ENCODE measurements around the gene SPNS3. TPM values are rescaled to one million over a fixed set of nuclear protein-coding genes. Genes with fewer than 3 reads are reported as not detected.

The SPNS3 gene
- total and polyA plus RNA-seq, 2 donors from 2014 or later: 1.4 to 3.7 TPM

DNA sequence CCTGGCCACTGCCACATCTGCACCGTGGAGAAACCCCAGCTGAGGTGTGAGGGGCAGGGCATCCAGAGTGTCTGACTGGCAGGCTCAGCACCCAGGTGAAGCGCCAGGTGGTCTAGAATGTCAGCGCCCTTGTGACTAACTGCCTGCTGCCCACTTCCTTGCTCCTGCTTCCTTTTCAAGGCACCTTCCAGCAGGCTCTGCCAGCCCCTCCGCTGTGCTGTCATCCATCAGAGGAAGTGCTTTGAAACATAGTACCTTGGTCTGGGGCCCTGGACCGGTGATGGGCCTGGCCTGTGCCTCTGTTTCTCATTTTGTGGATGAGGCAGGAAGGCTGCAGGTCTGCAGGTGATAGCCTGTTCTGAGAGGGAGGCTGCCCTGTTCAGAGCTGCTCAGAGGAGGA lies 70.4 kb downstream of the SPNS3 start:
- intact Hi-C loops (cut with DNase I): no loop called here
- Histone ChIP-seq H3K4me1 (ENCODE audit: control insufficient read depth in 2 of 3, insufficient read depth in 2 of 3, low read depth in 1 of 3, low read length in 3 of 3) (peaks cover 0 to 44% (median 37%) of the 10 kb centered on the region in 3 donors), H3K27me3 (ENCODE audit: control insufficient read depth, insufficient read depth, low read length) (peaks cover 5% of the 10 kb centered on the region), H3K9ac (ENCODE audit: low read length in 3 of 3) (no peak overlapping the region), H3K27ac (ENCODE audit: low read depth in 2 of 2, low read length in 2 of 2) (peak overlapping the region in 1 of 2 donors; percentile 41), H3K4me3 (ENCODE audit: low read length in 3 of 3) (no peak overlapping the region), H3K9me3 (ENCODE audit: control insufficient read depth in 2 of 3, insufficient read depth in 1 of 3, low read length in 3 of 3) (no peaks in the 10 kb centered on the region), H3K36me3 (ENCODE audit: control insufficient read depth in 2 of 3, insufficient read depth in 3 of 3, low read length in 3 of 3) (no peaks in the 10 kb centered on the region)
- TF ChIP-seq, protein P1, sequence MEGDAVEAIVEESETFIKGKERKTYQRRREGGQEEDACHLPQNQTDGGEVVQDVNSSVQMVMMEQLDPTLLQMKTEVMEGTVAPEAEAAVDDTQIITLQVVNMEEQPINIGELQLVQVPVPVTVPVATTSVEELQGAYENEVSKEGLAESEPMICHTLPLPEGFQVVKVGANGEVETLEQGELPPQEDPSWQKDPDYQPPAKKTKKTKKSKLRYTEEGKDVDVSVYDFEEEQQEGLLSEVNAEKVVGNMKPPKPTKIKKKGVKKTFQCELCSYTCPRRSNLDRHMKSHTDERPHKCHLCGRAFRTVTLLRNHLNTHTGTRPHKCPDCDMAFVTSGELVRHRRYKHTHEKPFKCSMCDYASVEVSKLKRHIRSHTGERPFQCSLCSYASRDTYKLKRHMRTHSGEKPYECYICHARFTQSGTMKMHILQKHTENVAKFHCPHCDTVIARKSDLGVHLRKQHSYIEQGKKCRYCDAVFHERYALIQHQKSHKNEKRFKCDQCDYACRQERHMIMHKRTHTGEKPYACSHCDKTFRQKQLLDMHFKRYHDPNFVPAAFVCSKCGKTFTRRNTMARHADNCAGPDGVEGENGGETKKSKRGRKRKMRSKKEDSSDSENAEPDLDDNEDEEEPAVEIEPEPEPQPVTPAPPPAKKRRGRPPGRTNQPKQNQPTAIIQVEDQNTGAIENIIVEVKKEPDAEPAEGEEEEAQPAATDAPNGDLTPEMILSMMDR (IDR thresholded peaks at IDR 0.05; ENCODE audit: borderline replicate concordance, extremely low read depth, insufficient read depth): no peak
- FAIRE-seq (no peak), DNase-seq (peak in 1 of 5 donors; percentile 56)

DNA sequence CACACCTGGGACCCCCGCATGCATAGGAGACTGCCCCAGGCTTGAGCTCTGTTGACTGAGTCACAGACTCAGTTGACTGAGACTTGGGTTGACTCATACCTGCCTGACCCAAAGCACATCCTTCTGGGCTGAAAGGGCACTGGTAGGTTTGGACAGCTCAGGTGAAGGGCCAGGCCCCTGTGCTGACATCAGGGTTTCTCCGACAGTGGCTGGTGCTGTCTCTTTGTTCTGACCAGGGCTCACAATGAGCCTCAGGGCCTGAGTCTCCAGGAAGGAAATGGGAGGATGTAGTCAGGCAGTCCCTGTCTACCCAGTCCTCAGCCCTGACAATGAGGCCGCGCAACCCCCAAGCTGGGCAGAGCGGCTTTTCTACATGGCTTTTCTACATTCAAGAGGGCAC lies 71.4 kb downstream of the SPNS3 start:
- intact Hi-C loops (cut with DNase I): no loop called here
- peaks cover 0 to 48% (median 38%) of the 10 kb centered on the region in 3 donors for H3K4me1 ChIP-seq (ENCODE audit: control insufficient read depth in 2 of 3, insufficient read depth in 2 of 3, low read depth in 1 of 3, low read length in 3 of 3)
- peaks cover 2% of the 10 kb centered on the region for H3K27me3 ChIP-seq (ENCODE audit: control insufficient read depth, insufficient read depth, low read length)
- TF ChIP-seq, protein P1 (IDR thresholded peaks at IDR 0.05; ENCODE audit: borderline replicate concordance, extremely low read depth, insufficient read depth): no peak
- H3K27ac ChIP-seq (ENCODE audit: low read depth in 2 of 2, low read length in 2 of 2): peak overlapping the region in 1 of 2 donors; percentile 74
- no peaks in the 10 kb centered on the region for H3K9me3 ChIP-seq (ENCODE audit: control insufficient read depth in 2 of 3, insufficient read depth in 1 of 3, low read length in 3 of 3)
- no peak overlapping the region for H3K4me3 ChIP-seq (ENCODE audit: low read length in 3 of 3)
- FAIRE-seq (no peak), DNase-seq (peak in 1 of 5 donors; percentile 44)
- peak overlapping the region in 1 of 3 donors; percentile 43 for H3K9ac ChIP-seq (ENCODE audit: low read length in 3 of 3)
- no peaks in the 10 kb centered on the region for H3K36me3 ChIP-seq (ENCODE audit: control insufficient read depth in 2 of 3, insufficient read depth in 3 of 3, low read length in 3 of 3)

DNA sequence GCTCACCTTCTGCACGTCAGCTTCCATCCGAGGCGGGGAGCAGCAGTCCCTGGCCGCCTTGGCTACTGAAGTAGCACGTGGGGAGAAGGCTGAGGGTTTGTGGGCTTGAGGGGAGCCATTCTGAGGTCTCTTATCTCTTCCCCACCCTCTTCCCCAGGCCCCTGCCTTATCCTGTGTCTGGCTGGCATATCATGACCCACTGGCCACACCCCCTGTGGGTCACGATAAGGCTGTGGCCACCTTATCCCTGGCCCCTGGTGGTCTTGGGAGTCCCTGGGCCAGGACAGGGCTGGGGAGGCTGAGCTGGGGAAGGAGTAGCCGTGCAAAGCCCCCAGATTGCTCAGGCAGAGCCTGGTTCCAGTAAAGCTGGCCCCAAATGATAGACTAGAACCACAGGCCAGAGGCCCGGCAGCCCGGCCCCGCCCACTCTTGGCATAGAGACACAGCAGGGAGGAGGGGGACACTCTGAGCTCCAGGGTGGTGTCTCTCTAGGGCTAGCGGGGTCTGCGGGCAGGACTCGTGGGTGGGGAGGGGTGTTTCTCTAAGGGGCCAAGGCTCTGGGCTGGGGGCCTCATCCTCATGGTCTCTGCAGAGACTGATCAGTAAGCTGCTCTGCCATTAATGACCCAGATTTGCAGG lies 72.6 kb downstream of the SPNS3 start:
- FAIRE-seq: no peak
- H3K27ac ChIP-seq (ENCODE audit: low read depth in 2 of 2, low read length in 2 of 2): peak overlapping the region; percentile 10 to 13
- H3K4me1 ChIP-seq (ENCODE audit: control insufficient read depth in 2 of 3, insufficient read depth in 2 of 3, low read depth in 1 of 3, low read length in 3 of 3): peaks cover 0 to 44% (median 38%) of the 10 kb centered on the region in 3 donors
- TF ChIP-seq, protein P1 (IDR thresholded peaks at IDR 0.05; ENCODE audit: borderline replicate concordance, extremely low read depth, insufficient read depth): no peak
- no peaks in the 10 kb centered on the region for H3K27me3 ChIP-seq (ENCODE audit: control insufficient read depth, insufficient read depth, low read length)
- H3K4me3 ChIP-seq (ENCODE audit: low read length in 3 of 3): no peak overlapping the region
- peak in 1 of 5 donors; percentile 73 for DNase-seq
- H3K36me3 ChIP-seq (ENCODE audit: control insufficient read depth in 2 of 3, insufficient read depth in 3 of 3, low read length in 3 of 3): no peaks in the 10 kb centered on the region
- intact Hi-C loops (cut with DNase I): no loop called here
- H3K9me3 ChIP-seq (ENCODE audit: control insufficient read depth in 2 of 3, insufficient read depth in 1 of 3, low read length in 3 of 3): no peaks in the 10 kb centered on the region
- peak overlapping the region in 1 of 3 donors; percentile 15 for H3K9ac ChIP-seq (ENCODE audit: low read length in 3 of 3)
